Measurements from ENCODE around the gene MAP2. TPM values are rescaled to one million over a fixed set of nuclear protein-coding genes. Genes with fewer than 3 reads are reported as not detected.

MAP2 gene
- total RNA-seq, 1 experiment from 2014 or later, result 0.21 TPM

- Histone ChIP-seq H3K27me3 (replicated peaks) (peaks cover 7% of the 10 kb centered on the region), H3K36me3 (no peaks in the 10 kb centered on the region), H3K4me1 (replicated peaks) (no peaks in the 10 kb centered on the region), H3K9me3 (replicated peaks) (no peaks in the 10 kb centered on the region), H3K4me3 (no peak overlapping the region), H3K27ac (no peak overlapping the region)
- DNase-seq (ENCODE audit: low read depth in 1 of 2, low spot score in 2 of 2), result no peak
These were observed 27.5 kb downstream of the MAP2 start for GRCh38 chr2:209451209-209451834.

- Histone ChIP-seq H3K4me3 (no peak overlapping the region), H3K36me3 (no peaks in the 10 kb centered on the region), H3K27me3 (replicated peaks) (no peaks in the 10 kb centered on the region; the same call in 1 of the 2 replicates), H3K27ac (no peak overlapping the region), H3K4me1 (replicated peaks) (no peaks in the 10 kb centered on the region), H3K9me3 (replicated peaks) (no peaks in the 10 kb centered on the region)
- DNase-seq (ENCODE audit: low read depth in 1 of 2, low spot score in 2 of 2), result no peak
These were observed 32.6 kb downstream of the MAP2 start for GRCh38 chr2:209456489-209456888.

GRCh38 chr2:209458008-209458979 lies 34.4 kb downstream of the MAP2 start:
- Histone ChIP-seq H3K9me3 (replicated peaks) (no peaks in the 10 kb centered on the region), H3K4me3 (no peak overlapping the region), H3K36me3 (no peaks in the 10 kb centered on the region), H3K27ac (no peak overlapping the region), H3K4me1 (replicated peaks) (no peaks in the 10 kb centered on the region), H3K27me3 (replicated peaks) (no peaks in the 10 kb centered on the region; the same call in 1 of the 2 replicates)
- no peak for DNase-seq (ENCODE audit: low read depth in 1 of 2, low spot score in 2 of 2)

- no peak overlapping the region for H3K4me3 ChIP-seq
- no peaks in the 10 kb centered on the region; the same call in 1 of the 2 replicates for H3K27me3 ChIP-seq (replicated peaks)
- no peaks in the 10 kb centered on the region for H3K36me3 ChIP-seq
- no peak for DNase-seq (ENCODE audit: low read depth in 1 of 2, low spot score in 2 of 2)
- no peaks in the 10 kb centered on the region for H3K4me1 ChIP-seq (replicated peaks)
- no peak overlapping the region for H3K27ac ChIP-seq
- no peaks in the 10 kb centered on the region for H3K9me3 ChIP-seq (replicated peaks)
These were observed 35.5 kb downstream of the MAP2 start for GRCh38 chr2:209459359-209459758.

GRCh38 chr2:209460151-209460761 lies 36.4 kb downstream of the MAP2 start:
- Histone ChIP-seq H3K4me1 (replicated peaks) (no peaks in the 10 kb centered on the region), H3K27ac (no peak overlapping the region), H3K27me3 (replicated peaks) (no peaks in the 10 kb centered on the region; the same call in 1 of the 2 replicates), H3K36me3 (no peaks in the 10 kb centered on the region), H3K4me3 (no peak overlapping the region), H3K9me3 (replicated peaks) (no peaks in the 10 kb centered on the region)
- DNase-seq (ENCODE audit: low read depth in 1 of 2, low spot score in 2 of 2), result no peak

GRCh38 chr2:209463226-209463625 lies 39.4 kb downstream of the MAP2 start:
- no peaks in the 10 kb centered on the region for H3K27me3 ChIP-seq (replicated peaks)
- no peak overlapping the region for H3K4me3 ChIP-seq
- no peaks in the 10 kb centered on the region for H3K9me3 ChIP-seq (replicated peaks)
- no peaks in the 10 kb centered on the region for H3K4me1 ChIP-seq (replicated peaks)
- no peak overlapping the region for H3K27ac ChIP-seq
- DNase-seq (ENCODE audit: low read depth in 1 of 2, low spot score in 2 of 2), result no peak
- H3K36me3 ChIP-seq, result no peaks in the 10 kb centered on the region

- DNase-seq (ENCODE audit: low read depth in 1 of 2, low spot score in 2 of 2), result no peak
- Histone ChIP-seq H3K27me3 (replicated peaks) (no peaks in the 10 kb centered on the region), H3K36me3 (no peaks in the 10 kb centered on the region), H3K4me1 (replicated peaks) (no peaks in the 10 kb centered on the region), H3K4me3 (no peak overlapping the region), H3K27ac (no peak overlapping the region), H3K9me3 (replicated peaks) (no peaks in the 10 kb centered on the region)
These were observed 40.0 kb downstream of the MAP2 start for GRCh38 chr2:209463835-209464234.

GRCh38 chr2:209468846-209469245 lies 45.0 kb downstream of the MAP2 start:
- Histone ChIP-seq H3K4me3 (no peak overlapping the region), H3K36me3 (no peaks in the 10 kb centered on the region), H3K27ac (no peak overlapping the region), H3K4me1 (replicated peaks) (peaks cover 13% of the 10 kb centered on the region), H3K9me3 (replicated peaks) (no peaks in the 10 kb centered on the region; the same call in 1 of the 2 replicates), H3K27me3 (replicated peaks) (0 out of 2 replicates have a peak, but pooled peaks cover 8% of the 10 kb centered on the region)
- no peak for DNase-seq (ENCODE audit: low read depth in 1 of 2, low spot score in 2 of 2)

GRCh38 chr2:209469481-209469880 lies 45.6 kb downstream of the MAP2 start:
- no peaks in the 10 kb centered on the region; the same call in 1 of the 2 replicates for H3K9me3 ChIP-seq (replicated peaks)
- H3K36me3 ChIP-seq, result no peaks in the 10 kb centered on the region
- no peak for DNase-seq (ENCODE audit: low read depth in 1 of 2, low spot score in 2 of 2)
- no peak overlapping the region for H3K4me3 ChIP-seq
- H3K27ac ChIP-seq, result no peak overlapping the region
- H3K4me1 ChIP-seq (replicated peaks), result peaks cover 18% of the 10 kb centered on the region
- H3K27me3 ChIP-seq (replicated peaks), result 0 out of 2 replicates have a peak, but pooled peaks cover 8% of the 10 kb centered on the region

- Histone ChIP-seq H3K27me3 (replicated peaks) (0 out of 2 replicates have a peak, but pooled peaks cover 8% of the 10 kb centered on the region), H3K9me3 (replicated peaks) (no peaks in the 10 kb centered on the region; the same call in 1 of the 2 replicates), H3K27ac (no peak overlapping the region), H3K4me1 (replicated peaks) (peaks cover 19% of the 10 kb centered on the region), H3K4me3 (no peak overlapping the region), H3K36me3 (no peaks in the 10 kb centered on the region)
- DNase-seq (ENCODE audit: low read depth in 1 of 2, low spot score in 2 of 2), result no peak
These were observed 46.6 kb downstream of the MAP2 start for GRCh38 chr2:209470466-209470865.

GRCh38 chr2:209471037-209471436 lies 47.2 kb downstream of the MAP2 start:
- Histone ChIP-seq H3K4me1 (replicated peaks) (peaks cover 19% of the 10 kb centered on the region), H3K9me3 (replicated peaks) (no peaks in the 10 kb centered on the region; the same call in 1 of the 2 replicates), H3K27me3 (replicated peaks) (0 out of 2 replicates have a peak, but pooled peaks cover 8% of the 10 kb centered on the region), H3K36me3 (no peaks in the 10 kb centered on the region), H3K27ac (no peak overlapping the region), H3K4me3 (no peak overlapping the region)
- peak in 1 of 2 experiments; percentile 7 for DNase-seq (ENCODE audit: low read depth in 1 of 2, low spot score in 2 of 2)

GRCh38 chr2:209472112-209472832 lies 48.4 kb downstream of the MAP2 start:
- DNase-seq (ENCODE audit: low read depth in 1 of 2, low spot score in 2 of 2), result no peak
- no peaks in the 10 kb centered on the region for H3K36me3 ChIP-seq
- no peaks in the 10 kb centered on the region; the same call in 1 of the 2 replicates for H3K9me3 ChIP-seq (replicated peaks)
- no peak overlapping the region for H3K4me3 ChIP-seq
- peaks cover 19% of the 10 kb centered on the region for H3K4me1 ChIP-seq (replicated peaks)
- peaks cover 8% of the 10 kb centered on the region; the same call in 1 of the 2 replicates for H3K27me3 ChIP-seq (replicated peaks)
- no peak overlapping the region for H3K27ac ChIP-seq

GRCh38 chr2:209472871-209473270 lies 49.0 kb downstream of the MAP2 start:
- no peak overlapping the region for H3K27ac ChIP-seq
- peaks cover 8% of the 10 kb centered on the region; the same call in 1 of the 2 replicates for H3K27me3 ChIP-seq (replicated peaks)
- H3K9me3 ChIP-seq (replicated peaks), result no peaks in the 10 kb centered on the region; the same call in 1 of the 2 replicates
- no peaks in the 10 kb centered on the region for H3K36me3 ChIP-seq
- H3K4me1 ChIP-seq (replicated peaks), result peaks cover 19% of the 10 kb centered on the region
- no peak overlapping the region for H3K4me3 ChIP-seq
- DNase-seq (ENCODE audit: low read depth in 1 of 2, low spot score in 2 of 2), result peak in 1 of 2 experiments; percentile 3
